Upper lobe of right lung (tissue), 1 donor: ENCODE data around the gene NKPD1. TPM values are rescaled to one million over a fixed set of nuclear protein-coding genes. Genes with fewer than 3 reads are reported as not detected.

Experiments used
- ATAC-seq: fragments of 200-7000 bp; cut with Tn5 transposase; one replicate; pipeline ENCODE4 v1.9.1; 2020; ENCODE audit warnings: mild to moderate bottlenecking, moderate library complexity
- DNase-seq: peaks from one replicate; pipeline ENCODE4 v3.0.0-alpha.2; 2020
- H3K27ac ChIP-seq: fragments of 200-600 bp; one replicate; pipeline ENCODE4 v1.8.0; 2022
- H3K27me3 ChIP-seq: fragments of 200-600 bp; one replicate; pipeline ENCODE4 v1.8.0; 2022; ENCODE audit warnings: mild to moderate bottlenecking
- H3K36me3 ChIP-seq: fragments of 200-600 bp; one replicate; pipeline ENCODE4 v1.8.0; 2022
- H3K4me1 ChIP-seq: fragments of 200-600 bp; one replicate; pipeline ENCODE4 v1.8.0; 2022
- H3K4me3 ChIP-seq: fragments of 200-600 bp; one replicate; pipeline ENCODE4 v1.8.0; 2022; ENCODE audit warnings: mild to moderate bottlenecking
- H3K9me3 ChIP-seq: fragments of 200-600 bp; one replicate; pipeline ENCODE4 v1.8.0; 2022
- intact Hi-C: fragments of 100-400 bp; cut with DNase I; formaldehyde crosslinking; loops from one replicate; pipeline ENCODE4 v1.11.0; 2022
- total RNA-seq: library from RNA; stranded (reverse); fragmentation: NEBNext Ultra II Directional; extraction: Animal tissue kit (Norgen Biotek cat#: 25700); gene quantifications from one replicate; pipeline ENCODE4 v1.2.1, GENCODE V29; 2021
- TF ChIP-seq, protein P1 (sequence below): fragments of 200-600 bp; IDR thresholded peaks from one replicate; pipeline ENCODE4 v1.8.0; 2022; ENCODE audit warnings: antibody characterized with exemption
- donor health status: DM: no; HTN: yes; CAD: no; lungs with severe emphysema.

The NKPD1 gene
- total RNA-seq, 1 donor from 2014 or later, result not detected

DNA sequence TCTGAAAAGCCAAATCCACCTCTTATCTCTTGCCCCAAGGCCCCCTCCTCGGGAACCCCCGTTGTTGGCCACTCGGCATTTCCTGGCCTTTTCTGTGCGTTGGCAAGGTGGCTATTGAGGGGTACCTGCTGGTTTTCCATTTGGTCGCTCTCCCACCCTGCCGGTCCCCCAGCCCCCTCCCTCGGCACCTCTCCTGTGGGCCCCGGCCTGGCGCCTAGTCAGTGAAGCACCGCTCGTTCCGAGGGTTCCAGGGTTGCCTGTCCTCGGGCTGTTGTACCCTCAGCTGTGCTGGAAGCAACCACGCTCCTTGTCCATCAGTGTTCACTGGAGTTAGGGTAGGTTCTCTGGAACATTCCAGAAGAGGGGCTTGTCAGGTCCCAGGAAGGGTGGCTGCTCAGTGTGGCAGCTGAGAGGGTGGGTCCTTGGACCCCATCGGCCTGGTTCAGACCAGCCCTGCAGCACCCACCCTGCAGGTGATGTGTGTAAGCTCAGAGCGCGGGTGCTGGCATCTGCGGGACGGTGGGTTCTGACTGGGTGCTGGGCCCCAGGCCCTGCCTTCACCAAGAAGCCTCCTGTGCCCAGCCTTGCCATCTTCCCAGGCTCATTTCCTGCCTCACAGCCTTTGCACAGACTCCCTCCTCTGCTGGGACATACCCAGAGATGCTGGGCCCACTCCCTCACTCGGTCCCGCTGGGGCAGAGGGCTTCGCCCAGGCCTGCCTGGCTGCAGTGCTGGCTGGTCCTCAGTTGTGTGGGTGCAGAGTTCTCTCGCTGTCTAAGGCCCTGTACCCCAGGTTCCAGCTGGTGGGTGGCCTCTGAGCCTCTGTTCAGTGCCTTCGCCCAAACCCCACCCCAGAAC, 21.3 kb downstream of the NKPD1 start:
- TF ChIP-seq, protein P1, sequence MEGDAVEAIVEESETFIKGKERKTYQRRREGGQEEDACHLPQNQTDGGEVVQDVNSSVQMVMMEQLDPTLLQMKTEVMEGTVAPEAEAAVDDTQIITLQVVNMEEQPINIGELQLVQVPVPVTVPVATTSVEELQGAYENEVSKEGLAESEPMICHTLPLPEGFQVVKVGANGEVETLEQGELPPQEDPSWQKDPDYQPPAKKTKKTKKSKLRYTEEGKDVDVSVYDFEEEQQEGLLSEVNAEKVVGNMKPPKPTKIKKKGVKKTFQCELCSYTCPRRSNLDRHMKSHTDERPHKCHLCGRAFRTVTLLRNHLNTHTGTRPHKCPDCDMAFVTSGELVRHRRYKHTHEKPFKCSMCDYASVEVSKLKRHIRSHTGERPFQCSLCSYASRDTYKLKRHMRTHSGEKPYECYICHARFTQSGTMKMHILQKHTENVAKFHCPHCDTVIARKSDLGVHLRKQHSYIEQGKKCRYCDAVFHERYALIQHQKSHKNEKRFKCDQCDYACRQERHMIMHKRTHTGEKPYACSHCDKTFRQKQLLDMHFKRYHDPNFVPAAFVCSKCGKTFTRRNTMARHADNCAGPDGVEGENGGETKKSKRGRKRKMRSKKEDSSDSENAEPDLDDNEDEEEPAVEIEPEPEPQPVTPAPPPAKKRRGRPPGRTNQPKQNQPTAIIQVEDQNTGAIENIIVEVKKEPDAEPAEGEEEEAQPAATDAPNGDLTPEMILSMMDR, result no peak
- intact Hi-C loops, result no loop called here
- Histone ChIP-seq H3K4me1 (no peaks in the 10 kb centered on the region), H3K36me3 (peaks cover 16% of the 10 kb centered on the region), H3K9me3 (no peaks in the 10 kb centered on the region), H3K4me3 (no peak overlapping the region), H3K27me3 (no peaks in the 10 kb centered on the region), H3K27ac (no peak overlapping the region)
- ATAC-seq, result no peak
- DNase-seq, result no peak

- peaks cover 13% of the 10 kb centered on the region for H3K36me3 ChIP-seq
- intact Hi-C loops, result no loop called here
- DNase-seq, result no peak
- no peaks in the 10 kb centered on the region for H3K9me3 ChIP-seq
- no peak overlapping the region for H3K4me3 ChIP-seq
- no peak for ATAC-seq
- no peaks in the 10 kb centered on the region for H3K27me3 ChIP-seq
- H3K27ac ChIP-seq, result no peak overlapping the region
- TF ChIP-seq, protein P1, result no peak
- no peaks in the 10 kb centered on the region for H3K4me1 ChIP-seq
Observed at GRCh38 chr19:45138303-45138751, 22.5 kb downstream of the NKPD1 start.

DNA sequence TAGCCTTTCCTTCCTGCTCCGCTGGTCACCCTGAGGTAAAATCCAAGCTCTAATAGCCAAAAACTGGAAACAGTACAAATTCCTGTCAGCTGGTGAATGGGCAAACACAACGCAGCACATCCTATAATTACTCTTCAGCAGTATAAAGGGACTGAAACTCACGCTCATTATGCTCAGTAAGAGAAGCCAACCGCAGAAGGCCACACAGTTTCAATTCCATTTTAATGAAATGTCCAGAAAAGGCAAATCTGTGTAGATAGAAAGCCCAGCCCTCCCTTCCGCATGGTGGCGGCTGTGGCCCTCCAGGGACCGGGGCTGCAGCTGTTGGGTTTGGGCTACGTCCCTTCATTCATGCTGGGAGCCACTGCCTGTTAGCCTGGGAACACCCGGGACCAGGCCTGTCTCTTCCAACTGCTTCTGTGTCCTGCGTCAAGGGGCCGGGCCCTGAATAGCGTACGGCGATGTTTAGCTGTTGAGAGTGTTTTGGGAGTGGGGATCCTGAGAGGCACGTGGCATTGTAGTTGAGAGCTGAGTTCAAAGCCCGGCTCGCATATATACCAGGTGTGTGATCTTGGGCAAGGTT, 23.5 kb downstream of the NKPD1 start:
- TF ChIP-seq, protein P1, result no peak
- DNase-seq (no peak), ATAC-seq (no peak)
- Histone ChIP-seq H3K36me3 (peaks cover 3% of the 10 kb centered on the region), H3K27ac (no peak overlapping the region), H3K27me3 (no peaks in the 10 kb centered on the region), H3K4me3 (no peak overlapping the region), H3K9me3 (no peaks in the 10 kb centered on the region), H3K4me1 (no peaks in the 10 kb centered on the region)
- intact Hi-C loops, result no loop called here

GRCh38 chr19:45136507-45137178, 24.1 kb downstream of the NKPD1 start:
- Histone ChIP-seq H3K27me3 (no peaks in the 10 kb centered on the region), H3K27ac (no peak overlapping the region), H3K36me3 (no peaks in the 10 kb centered on the region), H3K9me3 (no peaks in the 10 kb centered on the region), H3K4me1 (no peaks in the 10 kb centered on the region), H3K4me3 (no peak overlapping the region)
- peak; percentile 17 for ATAC-seq
- no peak for DNase-seq
- intact Hi-C loops, result no loop called here
- TF ChIP-seq, protein P1, result no peak

- Histone ChIP-seq H3K36me3 (no peaks in the 10 kb centered on the region), H3K27ac (no peak overlapping the region), H3K27me3 (no peaks in the 10 kb centered on the region), H3K9me3 (no peaks in the 10 kb centered on the region), H3K4me1 (no peaks in the 10 kb centered on the region), H3K4me3 (no peak overlapping the region)
- DNase-seq (no peak), ATAC-seq (no peak)
- TF ChIP-seq, protein P1, result no peak
- intact Hi-C loops, result no loop called here
Observed at GRCh38 chr19:45135176-45135885, 25.5 kb downstream of the NKPD1 start.
